NCI-H82 treated with DMSO at 0.1 percent for 48 hours (cell line): Measurements from ENCODE around the gene PIK3R3.

Source experiments
- DNase-seq: peaks from one replicate; lab custom pipeline; 2025; ENCODE audit not compliant: unreplicated experiment; lab: John Stamatoyannopoulos, UW

PIK3R3 gene

DNA sequence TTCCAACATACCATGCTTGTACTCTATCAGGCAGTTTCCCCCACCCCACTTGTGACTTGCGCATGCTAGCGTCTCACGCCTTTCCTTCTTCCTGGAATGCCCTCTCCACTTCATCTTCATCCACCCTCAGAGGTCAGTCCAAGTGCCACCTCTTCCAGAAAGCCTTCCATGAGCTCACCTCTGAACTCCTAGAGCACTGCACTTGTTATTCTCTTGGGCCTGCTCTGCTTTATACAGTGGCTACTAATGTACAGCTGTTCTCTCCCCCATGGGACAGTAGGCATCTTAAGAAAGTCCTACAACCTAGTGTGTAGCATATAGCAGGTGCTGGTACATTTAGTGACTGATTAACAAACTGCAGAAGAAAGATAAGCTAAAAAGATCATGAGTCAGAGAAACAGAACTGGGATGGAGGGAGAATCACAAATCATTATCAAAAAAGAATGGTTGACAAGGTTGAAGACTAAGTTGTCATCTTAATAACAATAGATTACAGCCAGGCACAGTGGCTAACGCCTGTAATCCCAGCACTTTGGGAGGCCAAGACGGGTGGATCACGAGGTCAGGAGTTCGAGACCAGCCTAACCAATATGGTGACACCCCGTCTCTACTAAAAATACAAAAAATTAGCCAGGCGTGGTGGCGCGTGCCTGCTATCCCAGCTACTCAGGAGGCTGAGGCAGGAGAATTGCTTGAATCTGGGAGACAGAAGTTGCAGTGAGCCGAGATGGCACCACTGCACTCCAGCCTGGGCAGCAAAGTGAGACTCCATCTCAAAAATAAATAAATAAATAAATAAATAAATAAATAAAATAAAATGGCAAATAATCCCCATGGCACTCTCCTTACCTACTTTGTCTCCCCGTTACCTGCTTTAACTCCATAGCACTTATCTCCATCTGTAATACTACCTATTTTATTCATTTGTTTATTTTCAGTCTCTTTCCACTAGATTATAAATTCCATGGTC, 26.2 kb upstream of the PIK3R3 start:
- DNase-seq = no peak

DNA sequence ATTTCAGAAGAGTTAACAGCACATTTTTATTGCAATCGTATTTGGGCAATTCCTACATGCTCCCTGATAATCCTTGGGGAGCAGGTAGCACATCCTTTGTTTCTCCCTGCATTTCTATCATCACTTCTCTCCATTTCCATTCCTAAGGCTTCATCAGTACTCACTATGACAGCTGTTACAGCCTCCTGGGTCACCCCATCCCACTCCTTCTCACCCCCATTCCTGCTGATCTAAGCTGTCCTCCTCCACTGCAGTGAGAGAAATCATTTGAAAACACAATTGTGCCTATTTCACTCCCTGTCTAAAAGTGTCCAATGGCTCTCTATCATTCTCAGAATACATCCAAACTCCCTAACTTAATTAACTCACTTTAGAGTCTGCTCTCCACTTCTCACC, 25.5 kb upstream of the PIK3R3 start:
- no peak for DNase-seq

DNA sequence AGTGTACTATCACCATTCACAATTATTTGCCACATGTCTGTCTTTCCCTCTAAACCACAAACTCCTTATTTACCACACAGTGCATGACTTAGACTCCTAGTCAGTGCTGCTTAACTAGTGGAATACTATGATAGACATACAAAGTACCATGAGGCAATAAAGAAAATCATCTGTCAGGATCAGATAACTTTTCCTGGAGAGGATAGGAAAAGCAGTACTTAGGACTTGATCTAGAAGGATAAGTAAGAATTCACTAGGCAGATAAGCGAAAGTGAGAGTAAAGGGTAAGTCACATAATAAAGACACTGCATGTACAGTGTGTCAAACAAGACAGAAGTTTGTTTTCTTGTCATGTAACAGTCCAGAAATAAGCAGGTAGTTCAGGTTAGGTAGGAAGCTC, 21.3 kb upstream of the PIK3R3 start:
- DNase-seq = no peak

DNA sequence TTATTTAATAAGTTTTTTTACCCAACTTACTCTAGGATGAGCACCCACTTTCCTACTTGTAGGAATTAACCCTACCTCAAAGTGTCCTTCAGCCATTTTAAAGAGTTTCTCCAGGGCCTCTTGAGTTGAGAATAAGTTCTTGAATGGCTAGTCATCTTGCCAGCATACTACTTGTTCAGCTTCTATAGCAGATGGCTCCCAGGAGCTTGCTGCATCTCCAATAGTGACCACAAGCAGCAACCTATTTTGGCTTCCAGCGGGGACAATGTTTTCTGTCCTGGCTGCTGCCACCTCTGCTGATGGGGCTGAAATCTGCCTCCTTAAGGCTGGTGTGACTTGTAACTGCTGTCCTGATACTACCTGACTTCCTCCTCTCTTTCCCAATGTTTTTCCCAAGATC, 20.8 kb upstream of the PIK3R3 start:
- no peak for DNase-seq

DNA sequence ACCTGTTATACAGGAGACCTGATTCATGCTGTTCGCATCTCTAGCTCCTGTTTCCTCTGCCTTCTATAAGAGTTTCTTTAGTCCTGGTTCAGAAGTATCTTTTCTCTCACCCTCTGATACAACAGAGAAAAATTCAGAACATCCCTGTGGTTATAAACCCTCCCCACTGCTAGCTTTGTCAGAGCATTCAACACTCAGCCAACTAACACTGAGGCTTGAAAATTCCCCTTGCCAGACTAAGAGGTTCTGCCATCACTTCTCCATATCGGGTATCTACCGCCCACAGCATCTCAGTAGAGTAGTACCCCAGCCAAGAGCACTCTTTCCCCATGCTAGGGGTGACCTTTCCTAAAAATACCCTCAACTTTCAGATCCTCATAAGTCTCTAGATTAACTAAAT, 19.6 kb upstream of the PIK3R3 start:
- no peak for DNase-seq

DNA sequence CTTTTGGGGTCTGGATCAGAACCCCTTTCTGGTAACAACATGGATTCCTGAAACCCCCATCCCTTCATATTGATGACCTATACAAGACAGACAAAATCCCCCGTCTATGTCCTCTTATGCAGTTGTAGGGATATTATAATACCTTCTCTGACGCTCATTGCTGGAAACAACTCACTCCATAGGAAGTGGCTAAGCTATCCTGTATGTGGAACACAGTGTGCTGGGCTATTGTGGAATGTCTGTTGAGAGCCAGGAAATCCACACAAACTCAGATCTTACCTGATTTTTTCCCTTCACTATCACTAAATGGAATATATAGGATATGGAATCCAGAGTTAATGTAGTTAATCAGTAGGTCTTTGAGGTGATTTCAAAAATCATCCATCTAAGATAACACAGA, 17.7 kb upstream of the PIK3R3 start:
- DNase-seq = no peak

DNA sequence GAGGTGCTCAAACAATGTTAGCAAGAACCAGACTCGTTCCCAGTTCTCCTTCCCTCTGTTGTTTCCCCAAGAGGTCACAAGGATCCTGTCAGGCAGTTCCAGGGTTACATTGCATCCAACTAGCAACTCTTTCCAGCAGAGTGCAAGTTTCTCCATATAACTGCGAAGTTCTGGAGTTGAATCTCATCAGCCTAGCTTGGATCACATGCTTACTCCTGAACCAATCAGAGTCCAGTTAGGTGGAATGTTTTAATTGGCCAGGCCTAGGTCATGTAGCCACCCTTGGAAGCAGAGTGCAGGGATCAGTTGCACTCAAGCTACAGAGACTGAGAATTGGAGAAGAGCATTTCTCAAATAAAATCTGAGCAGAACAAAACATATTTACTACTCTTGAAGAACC, 15.9 kb upstream of the PIK3R3 start:
- no peak for DNase-seq

DNA sequence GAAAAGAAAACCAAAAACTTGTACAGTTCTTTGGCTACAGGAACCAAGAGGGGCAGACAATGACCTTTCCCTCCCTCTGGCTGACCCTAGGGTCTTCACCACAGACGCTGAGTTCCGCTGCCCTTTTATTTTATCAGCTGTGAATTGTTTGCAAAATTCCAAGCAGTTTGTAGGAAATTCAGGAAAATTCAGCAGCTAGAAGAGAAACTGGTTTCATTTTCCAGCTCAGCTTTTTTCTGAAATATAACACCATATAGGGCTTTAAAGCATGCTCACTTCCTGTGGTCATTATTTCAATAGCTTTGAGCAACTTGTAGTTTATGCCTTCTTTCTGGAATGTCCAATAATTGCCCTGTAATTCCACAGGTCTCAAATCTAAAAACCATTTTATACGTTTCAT, 5.5 kb upstream of the PIK3R3 start:
- DNase-seq = no peak

DNA sequence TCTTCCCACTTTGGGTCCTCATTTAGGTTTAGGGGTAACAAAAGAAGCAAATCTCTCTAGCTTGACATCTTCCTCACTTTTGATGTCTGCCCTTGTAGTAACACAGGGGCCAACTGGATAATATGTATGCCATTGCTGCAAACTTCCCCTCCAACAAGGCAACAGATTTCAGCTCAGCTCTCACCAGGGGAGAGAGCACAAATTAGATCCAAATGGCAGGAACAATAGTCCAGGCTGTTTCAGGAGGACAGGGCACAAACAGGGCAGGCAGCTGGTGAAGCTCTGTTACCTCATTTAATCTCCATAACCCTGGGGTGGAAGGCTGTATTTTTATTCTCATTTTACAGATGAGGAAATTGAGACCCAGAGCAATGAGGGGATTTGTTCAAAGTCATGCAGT, 4.3 kb upstream of the PIK3R3 start:
- DNase-seq = no peak

DNA sequence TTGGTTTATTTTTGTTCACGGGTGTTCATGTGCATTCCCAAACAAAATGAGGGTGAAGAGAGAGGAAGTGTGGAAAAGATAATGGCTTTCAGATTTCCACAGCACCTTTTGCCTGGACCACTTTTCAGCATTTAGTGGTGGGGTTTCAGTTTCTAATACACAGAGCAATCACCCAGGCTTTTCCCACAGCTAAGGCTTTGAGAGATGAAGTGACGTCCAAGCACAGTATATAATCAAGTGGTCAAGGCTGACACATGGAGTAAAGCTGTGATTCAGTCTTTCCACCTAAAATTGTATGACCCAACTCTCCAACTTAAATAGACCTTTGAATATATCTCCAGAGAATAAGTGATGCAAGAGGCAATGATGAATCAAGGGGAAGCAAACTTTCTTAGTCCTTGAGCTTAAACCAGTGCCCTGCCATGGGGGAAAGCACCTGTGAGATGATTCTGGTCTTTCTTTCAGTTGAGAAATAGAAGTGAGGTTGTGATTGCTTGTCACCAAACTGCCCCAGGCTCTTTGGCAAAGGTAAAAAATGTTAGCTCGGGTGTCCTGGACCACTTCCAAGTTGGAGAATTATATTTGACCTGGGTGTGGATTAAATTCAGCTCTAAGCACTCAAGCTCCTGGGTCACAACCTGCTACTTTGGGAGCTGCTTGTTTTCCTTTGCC, 2.4 kb upstream of the PIK3R3 start:
- peak; percentile 66 for DNase-seq

DNA sequence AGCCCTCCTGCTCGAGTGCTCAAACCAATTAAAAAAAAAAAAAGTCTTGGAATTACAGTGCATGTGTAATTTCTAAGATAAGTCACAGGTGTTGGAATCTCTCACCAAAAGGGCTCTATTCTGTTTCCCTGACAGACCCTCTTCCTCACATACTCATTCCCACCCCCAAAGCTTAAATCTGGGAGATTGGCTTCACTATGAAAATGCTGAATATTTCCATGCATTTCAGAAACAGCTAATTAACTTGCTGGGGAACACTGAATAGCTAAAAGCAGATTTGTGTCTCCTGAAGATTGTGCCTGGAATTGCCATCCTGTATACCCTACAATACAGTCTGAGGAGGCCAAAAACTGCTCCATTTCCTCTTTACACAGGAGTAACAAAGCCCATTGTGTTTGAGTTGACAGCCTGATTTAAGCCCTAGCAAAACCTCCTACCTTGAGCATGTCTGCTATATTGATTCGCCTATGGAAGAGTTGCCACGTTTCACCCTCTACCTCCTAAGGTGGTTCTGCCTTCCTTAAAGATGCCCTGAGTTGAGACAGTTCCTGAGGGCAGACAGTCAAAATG, 1.4 kb upstream of the PIK3R3 start:
- DNase-seq = peak; percentile 15

DNA sequence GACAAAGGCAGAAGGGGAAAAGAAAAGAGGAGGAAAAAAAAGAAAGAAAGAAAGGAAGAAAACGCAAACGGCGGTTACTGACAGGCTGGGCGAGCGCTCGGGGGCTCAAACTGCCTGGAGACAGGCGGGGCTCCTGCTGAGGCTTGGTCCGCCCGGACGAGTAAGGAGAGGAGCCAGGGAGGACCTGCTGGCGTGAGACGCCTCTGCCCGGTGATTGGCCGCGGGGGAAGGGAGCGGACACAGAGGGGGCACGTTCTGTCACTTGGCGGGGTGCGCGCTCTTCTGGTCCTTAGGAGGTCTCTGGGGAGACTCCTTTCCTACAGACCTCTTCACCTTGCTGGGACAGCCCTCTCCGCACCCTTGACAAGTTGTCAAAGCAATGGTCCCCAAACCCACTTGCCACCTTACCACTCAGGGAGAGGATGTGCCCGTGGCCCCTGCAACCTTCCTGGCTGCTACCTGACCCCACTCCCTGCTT, 791 bp upstream of the PIK3R3 start:
- peak; percentile 81 for DNase-seq

DNA sequence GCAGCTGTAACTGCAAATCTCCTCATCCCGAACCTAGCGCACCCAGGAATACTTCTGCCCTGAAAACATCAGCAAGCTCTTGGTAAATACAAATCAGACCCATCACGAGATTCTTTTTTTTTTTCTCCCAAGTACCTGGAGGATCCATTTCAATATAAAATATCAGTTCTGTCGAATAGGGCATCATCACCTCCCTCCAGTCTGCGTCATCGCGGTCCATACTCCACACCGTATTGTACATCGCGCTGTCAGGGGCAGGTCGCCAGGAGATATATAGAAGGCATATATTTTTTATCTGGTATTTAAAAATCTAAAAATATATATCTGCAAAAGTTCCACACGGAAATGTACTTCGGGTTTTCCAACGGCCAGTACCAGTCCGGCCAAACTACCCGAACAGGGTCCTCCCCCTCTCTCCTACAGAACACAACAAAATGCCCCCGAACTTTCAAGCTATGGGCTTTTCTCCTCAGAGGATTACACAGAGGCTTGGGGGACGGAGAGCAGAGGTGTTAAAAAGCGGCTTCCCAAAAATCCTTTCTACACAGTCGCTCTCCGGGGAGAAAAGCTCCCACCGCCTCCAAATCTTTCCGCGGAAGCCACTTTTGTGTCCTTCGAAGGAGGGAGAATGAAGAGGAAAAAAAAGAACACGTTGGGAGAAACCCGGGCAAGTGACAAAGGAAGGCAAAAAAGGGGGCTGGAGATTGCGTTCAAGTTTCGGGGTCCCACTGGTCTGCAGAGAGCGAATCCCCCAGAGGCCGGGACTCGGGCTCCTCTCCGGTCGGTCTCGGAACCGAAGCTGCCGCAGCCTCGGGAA, 509 bp downstream of the PIK3R3 start:
- DNase-seq = peak; percentile 77

DNA sequence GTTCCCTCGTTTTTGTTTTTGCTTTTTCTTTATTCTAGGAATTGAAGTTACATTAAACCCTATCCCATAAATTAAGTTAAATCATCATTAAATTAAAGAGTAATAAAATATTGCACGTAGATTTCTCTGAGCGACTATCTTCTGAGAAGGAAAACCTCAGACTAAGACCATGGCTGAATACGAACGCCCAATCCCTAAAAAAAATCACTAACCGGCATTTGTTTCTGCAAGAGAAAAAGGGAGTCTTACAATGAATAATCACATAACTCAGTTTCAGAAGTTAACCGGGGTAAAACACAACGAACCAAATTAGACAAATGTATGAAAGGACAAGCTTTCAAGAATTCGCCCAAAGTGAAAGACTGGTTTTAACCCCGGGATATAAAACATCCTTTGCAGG, 1.3 kb downstream of the PIK3R3 start:
- no peak for DNase-seq

DNA sequence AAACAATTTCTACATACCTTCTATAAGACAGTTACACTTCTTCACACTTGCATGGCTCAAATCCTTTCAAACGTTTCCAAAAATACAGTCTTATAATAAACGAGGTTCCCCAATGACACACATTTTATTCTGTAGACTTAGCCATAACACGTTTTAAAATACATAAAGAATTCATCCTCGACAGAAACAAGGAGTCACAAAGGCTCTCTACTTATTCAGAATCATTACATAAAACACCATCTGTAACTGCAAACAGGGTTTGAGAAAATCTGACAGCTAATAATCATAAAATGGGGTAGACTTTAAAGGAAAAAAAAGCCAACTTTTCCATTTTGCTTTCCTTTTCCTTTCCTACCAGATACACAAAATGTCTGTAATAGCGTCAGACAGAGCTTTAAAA, 1.8 kb downstream of the PIK3R3 start:
- no peak for DNase-seq

DNA sequence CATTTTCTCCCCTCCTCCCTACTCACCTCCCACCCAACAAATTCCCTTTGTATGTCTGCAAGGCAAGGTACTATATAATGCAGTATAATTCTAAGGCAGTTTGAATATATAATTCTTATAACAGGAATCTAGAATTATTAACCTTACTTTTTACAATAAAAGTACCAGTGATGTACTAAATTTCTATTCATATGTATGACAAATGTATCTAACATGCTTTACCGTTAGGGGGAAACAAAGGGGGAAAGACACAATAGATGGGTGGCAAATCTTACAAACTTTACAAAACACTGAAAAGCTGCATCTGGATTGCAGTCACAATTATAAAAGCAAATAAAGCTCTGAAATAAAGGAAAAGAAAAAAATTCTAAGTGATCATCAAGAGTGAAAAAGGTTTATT, 2.3 kb downstream of the PIK3R3 start:
- no peak for DNase-seq

DNA sequence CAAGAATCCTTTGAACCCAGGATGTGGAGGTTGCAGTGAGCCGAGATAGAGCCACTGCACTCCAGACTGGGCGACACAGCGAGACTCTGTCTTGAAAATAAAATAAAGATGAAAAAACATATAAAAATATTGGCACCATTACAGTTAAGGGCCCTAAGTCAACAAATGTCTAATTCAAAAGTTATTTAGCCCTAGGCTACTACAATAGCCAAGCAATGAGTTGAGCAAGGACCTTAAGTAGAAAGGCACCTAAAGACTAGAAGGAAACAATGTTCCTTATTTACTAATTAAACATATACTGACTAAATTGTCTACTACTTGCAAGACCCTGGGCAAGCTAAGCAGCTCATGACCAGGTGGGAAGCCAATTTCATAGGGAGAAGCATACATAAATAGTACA, 4.1 kb downstream of the PIK3R3 start:
- DNase-seq = no peak

DNA sequence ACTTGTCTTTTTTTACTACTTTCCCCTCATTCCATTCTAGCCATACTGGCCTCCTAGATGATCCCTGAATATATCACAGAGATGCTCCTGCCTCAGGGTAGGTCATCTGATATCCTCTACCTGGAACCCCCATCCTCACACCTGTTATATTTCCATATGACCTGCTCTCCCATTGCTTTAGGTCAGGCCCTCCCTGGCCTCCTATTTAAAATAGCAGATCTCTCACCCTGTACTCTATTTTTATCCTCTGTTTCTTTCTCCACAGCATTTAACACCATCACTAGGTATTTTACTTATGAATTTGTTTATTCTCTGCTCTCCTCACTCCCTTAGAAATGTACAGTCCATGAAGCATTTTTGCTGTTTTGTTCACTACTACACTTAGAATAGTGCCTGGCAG, 13.6 kb downstream of the PIK3R3 start:
- DNase-seq = no peak

DNA sequence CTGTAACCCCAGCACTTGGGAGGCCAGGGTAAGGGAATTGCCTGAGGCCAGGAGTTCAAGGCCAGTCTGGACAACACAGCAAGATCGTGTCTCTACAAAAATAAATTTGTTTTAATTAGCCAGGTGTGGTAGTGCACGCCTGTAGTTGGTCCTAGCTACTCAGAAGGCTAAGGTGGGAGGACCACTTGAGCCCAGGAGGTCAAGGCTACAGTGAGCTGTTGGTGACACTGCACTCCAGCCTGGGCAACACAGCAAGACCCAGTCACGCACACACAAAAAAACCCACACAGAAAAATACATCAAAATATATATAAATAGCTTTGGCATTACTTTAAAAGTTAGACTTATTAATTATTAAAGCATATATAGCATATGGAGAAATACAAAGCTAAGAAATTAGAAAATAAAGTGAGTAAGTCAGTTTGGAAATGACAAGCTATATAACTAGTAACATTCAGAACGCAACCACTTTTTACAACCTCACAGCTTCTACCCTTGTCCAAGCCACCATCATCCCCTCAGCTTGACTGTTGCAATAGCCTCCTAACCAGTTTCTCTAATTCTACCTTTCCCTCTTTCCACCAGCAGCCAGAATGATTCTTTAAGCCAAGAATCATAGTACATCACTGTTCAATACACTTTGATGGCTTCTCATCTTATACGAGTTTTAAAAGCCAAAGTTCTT, 14.5 kb downstream of the PIK3R3 start:
- DNase-seq = no peak

DNA sequence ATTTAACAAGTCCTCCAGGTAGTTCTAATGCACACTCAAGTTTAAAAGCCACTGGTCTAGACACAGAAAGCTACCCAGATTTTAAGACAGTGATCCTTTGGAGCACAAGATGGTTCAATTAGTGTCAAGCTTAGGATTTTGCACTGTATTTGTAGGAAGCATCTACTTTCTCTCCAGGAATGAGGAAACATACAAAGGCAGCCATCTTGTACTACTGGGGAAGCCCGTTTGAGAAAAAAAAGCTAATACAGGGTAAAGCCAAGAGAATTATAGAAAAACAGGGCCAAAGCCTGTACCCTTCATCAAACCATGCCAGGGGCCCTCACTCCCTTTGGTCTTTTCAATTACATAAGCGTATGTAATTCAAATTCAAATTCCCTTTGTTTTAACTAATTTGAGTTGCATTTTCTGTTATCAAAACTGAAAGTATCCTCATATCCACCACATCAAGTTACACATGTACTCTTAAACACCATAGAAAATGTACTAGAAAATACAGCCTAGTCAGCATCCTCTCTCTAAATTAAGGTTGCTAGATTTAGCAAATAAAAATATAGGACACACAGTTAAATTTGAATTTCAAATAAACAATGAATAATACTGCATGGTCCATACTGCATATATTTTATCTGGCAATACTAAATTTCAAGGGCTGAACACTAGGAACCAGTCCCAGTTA, 17.4 kb downstream of the PIK3R3 start:
- no peak for DNase-seq
